ENCODE results near the gene CD247.

Gene CD247

DNA sequence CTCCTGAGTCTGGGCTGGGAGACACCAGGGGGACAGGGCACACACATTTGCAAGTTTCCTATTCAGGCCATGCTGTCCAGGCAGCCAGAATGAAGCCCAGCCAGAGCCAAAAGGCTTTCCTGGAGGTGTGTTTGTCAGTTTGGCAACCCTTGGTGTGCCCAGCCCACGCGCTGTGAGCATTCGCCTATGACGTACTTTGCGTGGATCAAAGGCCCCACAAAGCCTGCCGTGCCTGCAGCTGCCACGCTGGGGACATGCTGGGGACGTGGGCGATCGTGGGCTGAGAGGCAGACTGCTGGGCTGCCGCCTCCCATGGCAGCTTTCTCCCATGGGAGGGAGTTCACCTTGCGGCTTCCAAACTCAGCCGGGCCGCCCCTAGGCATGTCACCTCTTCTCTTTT is 57.5 kb downstream of the CD247 start:
- DNase-seq (ENCODE audit: low spot score) = no peak

DNA sequence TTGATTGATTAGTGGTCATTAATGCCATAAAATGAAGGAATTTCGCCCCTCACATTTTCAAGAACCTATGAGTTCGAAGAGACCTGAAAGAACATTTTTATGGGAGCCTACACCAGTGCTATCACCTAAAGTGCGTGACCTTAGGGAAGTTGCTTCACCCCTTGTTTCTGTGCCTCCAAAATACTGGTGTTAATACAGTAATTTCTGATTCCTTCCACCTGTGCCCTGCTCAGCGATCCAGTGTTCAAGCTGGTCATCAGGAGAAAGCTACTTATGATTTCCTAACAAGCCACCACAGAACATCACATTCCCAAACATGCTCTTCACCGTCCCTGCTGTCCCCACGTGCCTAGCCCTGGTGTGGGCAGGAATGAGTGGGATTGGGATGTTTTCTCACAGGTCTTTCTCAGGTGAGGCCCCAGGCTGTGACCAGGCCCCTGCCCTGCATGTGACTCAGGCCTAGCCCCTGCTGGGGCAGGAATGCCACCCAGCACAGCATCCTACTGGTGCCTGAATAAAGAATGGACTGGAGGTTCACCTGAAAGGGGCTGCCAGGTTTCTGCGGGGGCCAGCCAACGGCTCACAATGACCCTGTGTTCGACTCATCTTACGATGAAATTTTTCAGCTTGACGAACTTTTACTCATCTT is 60.3 kb downstream of the CD247 start:
- DNase-seq (ENCODE audit: low spot score) = no peak

DNA sequence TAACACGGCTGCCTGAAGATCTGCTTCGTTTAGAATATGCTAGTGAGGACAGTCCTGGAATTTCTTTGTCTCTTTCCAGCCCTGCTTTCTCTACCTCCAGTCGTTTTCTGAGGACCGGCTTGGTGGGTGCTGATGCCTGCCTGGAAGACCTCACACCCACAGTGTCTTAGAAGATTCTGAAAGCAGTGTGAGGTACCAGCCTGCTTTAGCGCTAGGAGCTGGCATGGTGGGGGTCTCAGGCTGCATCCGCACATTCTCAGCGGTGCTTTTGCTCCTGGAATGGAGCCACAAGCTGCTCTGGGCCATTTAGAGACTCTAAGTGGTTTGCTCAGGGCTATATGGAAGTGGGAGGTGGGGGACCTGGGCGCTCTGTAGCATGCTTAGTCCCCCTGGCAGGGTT is 61.4 kb downstream of the CD247 start:
- no peak for DNase-seq (ENCODE audit: low spot score)

DNA sequence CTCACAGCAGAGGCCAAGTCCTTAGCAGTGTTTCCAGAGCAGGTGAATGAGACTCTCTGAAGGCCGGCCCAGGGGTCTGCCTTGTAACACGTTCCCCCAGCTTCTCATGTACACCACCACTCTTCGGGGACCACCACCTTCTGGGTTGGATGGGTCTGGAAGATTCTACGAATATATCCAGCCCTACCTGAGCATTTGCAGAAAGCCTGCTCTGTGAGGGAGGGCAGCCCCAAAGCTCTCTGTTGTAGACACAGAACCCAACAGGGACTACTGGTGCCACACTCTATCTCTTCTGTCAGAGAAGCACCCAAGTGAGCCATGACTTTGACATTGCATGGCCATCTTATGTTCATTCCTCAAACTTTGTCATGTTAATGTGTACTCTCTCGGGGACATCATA is 61.8 kb downstream of the CD247 start:
- no peak for DNase-seq (ENCODE audit: low spot score)

DNA sequence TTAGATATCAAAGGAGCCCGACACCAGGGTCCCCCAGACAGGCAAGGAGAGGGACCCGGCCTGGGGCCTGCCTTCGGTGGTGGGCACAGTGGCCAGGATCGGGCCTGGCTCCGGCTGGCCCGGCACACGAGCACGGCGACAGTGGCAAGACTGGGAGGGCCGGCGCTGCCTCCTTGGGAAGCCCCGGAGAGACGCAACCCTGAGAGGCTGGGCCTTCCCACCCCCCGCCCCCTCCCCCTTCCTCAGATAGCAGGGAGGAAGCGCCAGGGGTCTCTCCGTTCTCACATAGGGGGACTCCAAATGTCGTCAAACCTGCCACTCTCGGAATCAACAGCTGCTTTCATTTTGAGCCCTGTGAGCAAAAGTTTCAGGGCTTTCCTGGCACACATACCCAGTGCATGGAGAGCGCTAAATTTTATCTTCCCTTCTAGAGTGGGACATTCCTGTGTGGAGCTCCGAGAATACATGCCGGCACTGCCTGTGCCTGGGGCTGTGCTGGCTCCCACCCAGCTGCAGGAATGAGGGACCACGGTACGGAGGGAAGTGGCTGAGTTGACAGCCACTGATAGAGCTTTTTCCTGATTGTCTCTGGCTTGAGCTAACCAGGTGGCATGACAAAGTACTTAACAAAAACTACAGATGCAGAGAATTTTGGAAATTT is 62.4 kb downstream of the CD247 start:
- DNase-seq (ENCODE audit: low spot score) = no peak

DNA sequence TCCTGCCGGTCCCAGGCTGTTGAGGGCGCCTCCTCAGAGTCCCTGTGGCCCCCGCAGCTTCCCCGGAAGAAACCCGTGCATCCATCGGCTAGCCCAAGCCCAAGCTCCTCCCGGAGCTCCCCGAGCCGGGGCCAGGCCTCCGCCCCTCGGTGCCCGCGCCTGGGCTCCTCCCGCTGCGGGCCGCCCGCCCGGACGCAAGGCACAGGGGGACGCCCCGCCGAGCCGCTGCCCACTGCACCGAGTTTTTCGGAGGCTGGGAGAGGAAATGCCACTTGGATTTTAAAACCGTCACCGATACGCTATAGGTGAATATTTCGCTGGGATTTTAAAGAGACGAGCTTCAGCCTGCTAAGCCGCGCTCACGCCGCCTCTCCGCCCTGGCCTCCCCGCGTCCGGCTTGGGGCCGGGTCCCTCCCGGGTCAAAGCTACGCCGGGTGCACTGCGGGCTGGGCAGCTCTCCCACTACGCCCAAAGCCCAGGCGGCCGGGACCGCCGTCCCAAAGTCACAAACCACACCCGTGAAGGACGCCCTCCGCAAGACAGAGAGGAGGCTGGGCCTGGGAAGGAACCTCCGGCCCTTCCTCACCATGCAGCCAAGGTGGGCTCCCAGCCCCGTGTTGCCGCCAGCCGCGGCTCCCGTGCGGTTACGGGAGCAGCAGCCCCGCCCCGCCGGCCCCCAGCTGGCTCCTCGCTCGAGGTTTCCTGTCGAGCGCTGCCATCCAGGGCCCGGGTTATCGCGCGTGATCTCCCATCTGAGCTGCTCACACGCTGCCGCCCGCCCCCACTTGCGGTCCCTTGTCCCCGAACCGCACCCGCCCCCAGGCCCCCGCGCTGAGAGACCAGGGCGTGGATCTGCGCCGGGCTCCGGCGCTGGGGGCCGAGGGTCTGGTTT is 63.2 kb downstream of the CD247 start:
- DNase-seq (ENCODE audit: low spot score) = peak; percentile 74

DNA sequence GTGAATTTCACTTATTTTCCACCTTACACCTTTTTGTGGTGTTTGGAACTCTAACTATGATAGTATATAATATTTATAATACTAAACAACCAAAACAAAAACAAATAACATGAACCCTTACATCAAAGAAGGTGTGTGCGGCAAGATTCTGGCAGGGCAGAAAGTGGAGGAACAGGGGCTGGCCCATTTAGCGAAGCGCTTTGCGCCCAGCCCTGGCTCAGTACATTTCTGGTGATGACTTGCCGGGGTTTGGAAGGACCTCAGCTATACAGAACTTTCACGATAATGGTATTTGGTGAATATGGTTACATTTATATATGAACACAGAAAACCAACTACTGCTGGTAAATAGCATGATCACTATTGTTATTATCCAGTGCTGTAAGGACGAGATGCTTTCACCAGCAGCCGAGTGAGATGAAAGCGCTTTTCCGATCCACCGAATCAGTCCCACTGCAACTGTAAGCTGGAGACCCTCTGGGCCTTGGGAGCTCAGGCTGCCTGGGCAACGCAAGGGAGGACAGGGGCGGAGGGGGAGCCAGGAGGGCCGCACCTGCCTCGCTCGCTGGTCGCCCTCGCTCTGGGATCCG is 63.9 kb downstream of the CD247 start:
- peak; percentile 6 for DNase-seq (ENCODE audit: low spot score)

DNA sequence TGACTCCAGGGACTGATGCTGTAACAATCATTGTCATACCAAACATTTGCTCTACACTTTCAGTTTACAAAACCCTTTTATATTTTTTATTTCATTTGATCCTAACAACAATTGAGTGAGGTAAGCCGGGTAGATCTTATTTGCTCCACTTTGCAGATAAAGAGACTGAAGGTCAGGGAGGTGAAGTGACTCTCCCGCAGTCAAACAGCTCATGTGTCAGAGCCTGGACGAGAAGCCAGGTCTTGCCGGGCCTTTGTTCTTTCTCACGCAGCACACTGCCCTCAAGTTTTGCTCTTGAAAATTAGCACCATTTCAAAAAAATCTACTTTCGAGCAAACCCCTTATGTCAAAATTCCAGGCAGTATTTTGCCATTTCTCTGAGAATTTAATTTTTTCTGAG is 65.2 kb downstream of the CD247 start:
- DNase-seq (ENCODE audit: low spot score) = peak; percentile 4

DNA sequence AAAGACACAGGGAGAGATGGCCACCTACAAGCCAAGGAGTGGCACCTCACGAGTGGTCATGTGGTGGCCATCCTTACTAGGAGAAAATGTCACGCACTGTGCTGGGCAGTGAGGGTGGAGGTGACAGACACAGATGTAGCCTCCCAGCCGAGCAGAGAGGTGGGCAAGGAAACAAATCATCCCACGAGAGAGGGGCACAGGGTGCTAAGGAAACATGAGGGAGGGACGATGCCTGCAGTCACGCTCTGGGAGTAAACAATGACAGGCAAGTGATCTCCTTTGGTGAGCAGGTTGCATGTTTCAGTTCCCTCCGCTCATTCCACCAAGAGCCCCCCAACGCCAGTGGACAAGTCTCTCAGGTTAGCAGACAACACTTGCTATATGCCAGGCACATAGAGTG is 65.8 kb downstream of the CD247 start:
- no peak for DNase-seq (ENCODE audit: low spot score)

DNA sequence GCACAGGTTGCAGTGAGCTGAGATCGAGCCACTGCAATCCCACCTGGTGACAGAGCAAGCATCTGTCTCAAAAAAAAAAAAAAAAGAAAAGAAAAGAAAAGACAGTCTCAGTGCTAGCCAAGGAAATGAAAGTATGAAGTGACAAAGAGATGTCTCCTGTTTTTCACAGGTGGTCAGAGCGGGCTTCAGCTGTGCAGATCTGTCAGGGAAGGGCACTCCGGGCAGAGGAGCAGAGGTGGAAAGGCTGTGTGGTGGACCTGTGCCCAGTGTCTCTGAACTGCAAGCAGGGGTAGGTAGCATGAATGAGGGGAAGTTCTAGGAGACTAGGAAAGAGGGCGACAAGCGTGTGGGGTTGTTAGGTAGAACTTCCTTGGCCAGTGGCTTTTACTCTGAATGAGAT is 67.5 kb downstream of the CD247 start:
- DNase-seq (ENCODE audit: low spot score) = no peak

DNA sequence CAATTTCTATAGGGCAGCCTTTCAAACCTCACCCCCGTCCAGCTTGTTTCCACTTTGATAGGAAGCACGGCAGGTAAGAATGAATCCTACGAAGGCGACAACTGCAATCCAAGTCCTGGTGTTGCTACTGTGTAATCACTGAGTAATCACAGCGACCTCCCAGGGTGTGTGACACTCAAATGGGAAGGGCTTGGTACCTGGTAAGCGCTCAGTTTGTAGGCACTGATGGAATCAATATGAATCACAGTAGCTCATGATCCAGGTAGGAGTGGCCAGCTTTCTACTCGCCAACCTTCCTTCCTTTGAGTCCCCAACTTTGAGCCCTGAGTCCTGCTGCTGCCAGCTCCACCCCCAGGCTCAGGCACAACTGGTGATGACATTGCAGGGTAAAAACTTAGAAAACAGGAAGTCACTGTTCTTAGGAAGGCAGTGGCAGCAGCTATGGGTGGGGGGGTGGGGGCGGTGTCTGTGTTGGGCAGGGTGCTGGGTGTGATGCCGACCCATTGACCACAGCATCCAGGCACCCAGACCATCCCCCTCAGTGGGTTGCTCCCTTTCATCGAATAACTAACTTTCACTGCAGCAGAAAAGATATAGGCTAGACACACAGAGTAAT is 70.7 kb downstream of the CD247 start:
- peak; percentile 81 for DNase-seq (ENCODE audit: low spot score)

DNA sequence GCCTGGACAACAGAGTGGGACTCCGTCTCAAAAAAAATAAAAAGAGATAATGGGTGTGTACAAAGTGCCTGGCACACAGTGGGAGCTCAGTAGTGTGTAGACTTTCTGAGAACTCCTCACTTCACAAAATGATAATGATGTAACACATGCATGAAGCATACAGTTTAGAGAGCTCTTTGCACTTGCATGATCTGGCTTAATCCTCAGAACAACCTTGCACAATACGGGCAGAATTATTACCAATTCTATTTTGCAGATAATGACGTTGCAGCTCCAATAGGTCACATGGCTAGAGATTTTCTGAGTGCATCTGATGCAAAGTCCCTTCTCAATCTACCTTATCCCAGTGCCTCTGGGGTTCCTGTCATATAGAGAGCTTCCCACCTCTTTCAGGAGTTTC is 71.4 kb downstream of the CD247 start:
- DNase-seq (ENCODE audit: low spot score) = no peak

DNA sequence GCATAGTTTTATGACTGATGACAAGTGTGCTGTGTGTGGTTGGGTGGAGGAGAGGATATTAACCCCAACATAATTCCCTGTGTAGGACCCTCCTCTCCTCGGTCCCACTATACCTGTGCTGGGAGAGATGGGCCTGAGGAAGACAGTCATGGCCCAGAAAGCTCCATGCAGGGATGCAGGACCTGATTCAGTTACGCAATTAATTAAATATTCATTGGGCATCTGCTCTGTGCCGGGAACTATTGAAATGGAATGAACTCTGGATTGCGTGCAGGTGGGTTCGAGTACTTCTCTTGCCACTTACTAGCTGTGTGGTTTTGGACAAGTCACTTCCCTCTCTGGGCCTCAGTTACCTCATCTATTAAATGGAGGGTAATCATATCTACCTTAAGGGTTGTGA is 74.6 kb downstream of the CD247 start:
- no peak for DNase-seq (ENCODE audit: low spot score)

DNA sequence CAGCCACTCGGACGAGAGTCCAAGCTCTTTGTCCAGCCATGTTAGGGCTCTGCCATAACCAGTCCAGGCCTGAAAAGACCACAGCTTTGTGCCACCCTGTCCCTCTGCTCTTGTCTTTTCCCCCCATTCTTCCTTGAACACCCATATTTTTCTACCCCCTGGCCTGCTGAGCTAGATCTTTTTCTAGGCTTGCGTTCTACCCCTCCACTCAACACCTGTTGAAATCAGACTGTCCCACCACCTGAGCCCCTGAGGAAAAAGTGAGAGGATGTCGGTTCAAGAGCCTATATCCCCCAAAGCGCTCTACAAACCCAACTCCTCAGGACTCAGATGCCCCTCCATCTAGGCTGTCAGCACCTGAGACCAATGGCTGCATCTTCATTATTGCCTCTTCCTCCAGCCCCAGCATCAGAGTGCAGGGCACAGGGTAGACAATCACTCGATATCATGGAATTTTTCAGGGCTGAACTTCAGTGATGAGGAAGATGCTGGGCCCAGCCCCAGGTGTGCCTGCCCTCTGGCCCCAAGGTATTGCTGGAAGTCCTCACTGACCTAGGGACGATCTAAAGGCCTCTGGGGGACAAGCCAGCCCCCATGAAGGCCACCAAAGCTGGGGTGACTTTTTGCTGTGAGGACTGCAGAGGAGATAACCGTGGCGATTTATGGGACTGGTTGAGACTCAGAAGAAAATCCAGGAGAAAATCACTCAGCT is 75.3 kb downstream of the CD247 start:
- DNase-seq (ENCODE audit: low spot score) = no peak

DNA sequence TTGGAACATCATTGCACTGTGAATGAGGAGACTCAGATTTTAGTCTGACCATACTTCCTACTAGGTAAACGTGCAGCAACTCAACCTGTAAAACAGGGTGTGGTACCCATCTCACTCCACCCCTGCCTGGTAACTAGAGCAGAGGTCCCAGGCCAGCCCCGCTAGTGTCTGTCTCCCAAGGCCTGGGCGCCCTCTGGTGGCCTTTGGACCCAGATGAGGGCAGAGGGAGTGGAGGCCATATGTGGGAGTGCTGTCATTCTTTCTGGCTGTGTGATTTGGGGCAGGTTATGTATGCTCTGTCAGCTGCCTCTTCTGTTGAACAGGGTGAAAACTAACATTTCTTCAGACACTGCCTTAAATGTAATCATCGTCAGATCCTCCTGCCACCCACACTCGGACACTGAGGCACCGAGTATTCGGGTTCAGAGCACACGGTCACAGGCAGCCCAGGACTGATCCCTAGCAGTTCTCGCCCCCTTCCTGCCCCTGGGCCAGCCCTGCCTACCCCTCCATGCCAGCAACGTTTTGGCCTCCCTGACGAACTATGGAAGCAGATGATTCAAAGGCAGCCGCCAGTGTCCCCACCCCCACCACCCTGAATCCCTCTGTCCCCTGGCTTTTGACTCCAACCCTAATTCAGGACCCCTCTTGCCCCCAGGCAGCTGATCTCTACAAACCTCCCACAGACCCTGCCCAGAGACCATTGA is 76.0 kb downstream of the CD247 start:
- peak; percentile 97 for DNase-seq (ENCODE audit: low spot score)

DNA sequence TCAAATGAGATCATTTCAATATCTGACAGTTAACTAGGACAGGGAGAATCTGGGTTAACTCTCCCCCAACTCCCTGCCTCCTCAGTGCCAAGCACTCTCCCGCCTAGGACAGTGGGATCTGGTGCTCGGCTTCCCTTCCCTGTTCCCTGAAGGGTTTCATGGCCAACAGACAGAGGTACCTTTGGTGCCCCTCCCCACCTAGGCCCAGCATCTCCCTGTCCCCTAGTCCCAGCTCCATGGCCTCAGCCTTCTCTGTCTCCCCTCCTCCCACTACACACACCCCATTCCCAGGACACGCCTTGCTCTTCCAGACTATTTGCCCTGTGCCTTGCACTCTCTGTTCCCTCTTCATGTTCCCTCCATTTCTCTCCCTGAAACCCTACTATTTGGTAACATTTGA is 77.1 kb downstream of the CD247 start:
- DNase-seq (ENCODE audit: low spot score) = no peak

DNA sequence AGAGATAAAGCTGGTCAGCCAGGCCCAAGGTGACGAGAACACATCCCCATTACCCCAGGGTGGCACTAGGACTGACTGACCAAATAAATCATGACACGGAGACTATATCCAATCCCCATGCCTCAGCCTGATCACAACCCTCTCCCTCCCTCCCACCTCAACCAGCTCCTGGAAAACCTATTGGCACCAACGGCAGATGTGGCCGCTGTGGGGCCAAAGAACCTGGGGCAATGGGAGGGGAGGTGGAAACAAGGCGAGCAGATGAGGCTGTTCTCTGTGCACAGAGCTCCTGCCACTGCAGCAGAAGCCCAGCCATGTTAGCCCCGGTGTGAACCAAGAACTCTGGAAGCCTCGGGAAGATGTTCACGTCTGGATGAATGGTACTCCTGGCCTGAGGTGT is 77.6 kb downstream of the CD247 start:
- DNase-seq (ENCODE audit: low spot score) = no peak

DNA sequence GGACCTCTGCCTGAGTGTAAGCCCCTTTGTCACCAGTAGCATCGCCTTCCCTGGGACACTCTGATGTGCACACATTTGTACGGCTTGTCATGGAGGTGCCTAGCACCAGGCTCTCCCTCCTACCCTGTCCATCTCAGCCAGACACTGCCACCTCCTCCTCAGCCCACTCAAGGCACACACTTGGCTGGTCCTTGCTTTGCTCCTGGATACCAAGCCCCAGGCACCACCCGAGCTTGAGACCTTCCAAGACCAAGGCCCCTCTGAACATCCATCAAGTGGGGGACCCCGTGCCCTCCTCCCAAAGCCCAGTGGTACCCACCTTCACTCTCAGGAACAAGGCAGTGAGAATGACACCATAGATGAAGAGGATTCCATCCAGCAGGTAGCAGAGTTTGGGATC is 78.0 kb downstream of the CD247 start:
- no peak for DNase-seq (ENCODE audit: low spot score)

DNA sequence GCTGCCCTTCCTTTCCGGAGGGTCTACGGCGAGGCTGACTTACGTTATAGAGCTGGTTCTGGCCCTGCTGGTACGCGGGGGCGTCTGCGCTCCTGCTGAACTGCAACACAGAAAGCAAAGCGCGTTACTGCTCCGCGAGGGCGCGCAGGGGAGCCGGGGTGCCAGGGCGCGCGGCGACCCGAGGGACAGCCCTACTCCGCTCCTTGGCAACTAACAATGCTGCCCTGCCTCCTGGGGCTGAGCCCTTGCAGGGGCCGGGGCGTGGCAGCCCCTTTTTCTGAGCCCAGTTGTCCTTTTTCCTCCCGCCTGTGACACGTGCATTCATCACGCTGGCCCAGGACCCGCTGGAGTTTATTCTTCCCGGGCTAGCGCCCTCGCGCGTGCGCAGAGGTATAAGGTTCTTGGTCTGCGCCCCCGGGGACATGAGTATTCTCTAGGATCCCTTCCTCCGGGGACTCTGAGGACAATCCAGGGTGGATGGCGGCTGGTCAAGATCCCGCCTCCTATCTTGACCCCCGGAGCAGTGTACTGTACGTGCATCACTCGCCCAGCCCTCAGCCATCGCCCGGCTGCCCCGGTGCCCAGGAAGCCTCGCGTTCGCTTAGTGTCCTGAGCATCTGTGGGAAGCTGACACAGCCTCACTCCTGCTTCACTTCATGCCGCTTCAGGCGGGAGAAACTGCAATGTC is 78.9 kb downstream of the CD247 start:
- DNase-seq (ENCODE audit: low spot score) = peak; percentile 77
